Panc1 (cell line): ENCODE data around the gene CNTN1. TPM values are rescaled to one million over a fixed set of nuclear protein-coding genes. Genes with fewer than 3 reads are reported as not detected.

Experiments used
- ATAC-seq: fragments of 200-7000 bp; cut with Tn5 transposase; 2 replicates; pipeline ENCODE4 v1.9.1; 2020; ENCODE audit warnings: mild to moderate bottlenecking, moderate library complexity
- BruUV-seq: library from RNA; stranded (reverse); fragments of 400-500 nt; replicated peaks from 2 replicates; lab custom pipeline; 2021; lab: Mats Ljungman, UMichigan
- CTCF ChIA-PET: fragments of 300-600 bp; sonication (Branson Sonifier 250); formaldehyde crosslinking; loops from one replicate; lab custom pipeline; 2022; ENCODE audit warnings: antibody characterized with exemption; lab: Charles Lee
- POLR2A ChIA-PET: fragments of 300-600 bp; sonication (Branson Sonifier 250); formaldehyde crosslinking; loops from one replicate; lab custom pipeline; 2022; ENCODE audit warnings: antibody characterized with exemption; lab: Charles Lee
- DNase-seq: peaks from one replicate; pipeline ENCODE4 v3.0.0-alpha.2; 2010; ENCODE audit warnings: low read depth, low spot score
- H3K27ac ChIP-seq: 2 replicates; pipeline ENCODE4 v1.5.1; 2011; ENCODE audit warnings: mild to moderate bottlenecking, low read length, inconsistent platforms
- H3K27me3 ChIP-seq: fragments of 200-500 bp; sonication (Bioruptor generic); 2 replicates; pipeline ENCODE4 v1.6.0; 2014; ENCODE audit warnings: low read length, inconsistent platforms; ENCODE audit not compliant: control insufficient read depth, insufficient read depth
- H3K36me3 ChIP-seq: fragments of 200-500 bp; sonication (Bioruptor generic); 2 replicates; pipeline ENCODE4 v1.5.1; 2014; ENCODE audit warnings: inconsistent platforms, mild to moderate bottlenecking, low read length, moderate library complexity; ENCODE audit not compliant: control insufficient read depth, insufficient read depth
- H3K4me1 ChIP-seq: 2 replicates; pipeline ENCODE4 v1.5.1; 2011; ENCODE audit warnings: inconsistent platforms, mild to moderate bottlenecking, low read length, moderate library complexity; ENCODE audit not compliant: control insufficient read depth, insufficient read depth
- H3K4me3 ChIP-seq, 2 experiments: 2 replicates each; pipeline ENCODE4 v1.5.1; 2011 to 2012; ENCODE audit warnings: low read depth in 2 of 2, low read length in 2 of 2, mild to moderate bottlenecking in 2 of 2, inconsistent platforms in 1 of 2, moderate library complexity in 1 of 2
- H3K9me3 ChIP-seq: fragments of 200-500 bp; sonication (Bioruptor generic); 2 replicates; pipeline ENCODE4 v1.5.1; 2014; ENCODE audit warnings: low read depth, mild to moderate bottlenecking, inconsistent platforms, low read length, moderate library complexity; ENCODE audit not compliant: control insufficient read depth, insufficient read depth
- POLR2AphosphoS5 ChIP-seq: IDR thresholded peaks from 2 replicates; pipeline ENCODE4 v1.6.1; 2012; ENCODE audit warnings: mild to moderate bottlenecking, low read depth, low read length, moderate library complexity
- SIN3A ChIP-seq: IDR thresholded peaks from 2 replicates; pipeline ENCODE4 v1.6.1; 2012; ENCODE audit warnings: low read depth, mild to moderate bottlenecking, low read length, moderate library complexity, borderline replicate concordance; ENCODE audit not compliant: insufficient read depth
- TCF7L2 ChIP-seq: IDR thresholded peaks from 2 replicates; pipeline ENCODE4 v1.6.1; 2011; ENCODE audit warnings: mild to moderate bottlenecking, low read depth, low read length, inconsistent platforms
- in situ Hi-C: cut with HindIII; loops from 2 replicates; pipeline ENCODE4 v1.10.0; 2016; ENCODE audit warnings: low sequenced_read_pairs, low pct_unique_long_range_greater_than_20kb
- intact Hi-C: fragments of 100-400 bp; cut with micrococcal nuclease; formaldehyde crosslinking; loops from one replicate; pipeline ENCODE4 v1.10.0; 2022; ENCODE audit not compliant: unreplicated experiment
- total RNA-seq: library from RNA; stranded (reverse); gene quantifications from one replicate; pipeline ENCODE4 v1.2.1, GENCODE V29; 2021; ENCODE audit not compliant: unreplicated experiment
- TF ChIP-seq, protein P1 (sequence below), 2 experiments: IDR thresholded peaks; 2 replicates each; pipeline ENCODE4 v1.6.1; 2011 to 2012; ENCODE audit warnings: low read depth in 2 of 2, control low read depth in 1 of 2, low read length in 1 of 2, mild to moderate bottlenecking in 1 of 2, moderate library complexity in 1 of 2; ENCODE audit not compliant: insufficient read depth in 1 of 2
- TF ChIP-seq, protein P2 (sequence below): fragments of 450-650 bp; IDR thresholded peaks from 2 replicates; pipeline ENCODE4 v1.5.1; 2017; ENCODE audit warnings: mild to moderate bottlenecking

The CNTN1 gene
- total RNA-seq, 1 experiment from 2014 or later = not detected

DNA sequence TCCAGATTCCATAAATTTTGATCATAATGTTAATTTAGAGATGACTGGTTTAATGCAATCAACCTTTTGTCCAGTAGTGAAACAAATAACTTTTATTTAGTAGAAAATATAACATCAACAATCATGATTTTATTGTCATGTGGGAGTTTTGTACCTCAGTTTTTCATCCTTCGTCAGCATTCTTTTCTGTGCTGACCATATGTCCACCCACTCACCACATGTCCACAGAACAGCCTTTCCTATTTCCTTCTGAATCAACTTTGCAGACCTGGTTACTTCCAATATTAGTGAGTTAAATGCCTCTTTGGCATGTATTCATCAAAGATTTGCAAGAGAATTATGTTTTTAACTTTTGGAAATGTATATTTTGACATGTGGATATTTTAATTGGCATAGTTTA, 36.8 kb upstream of the CNTN1 start:
- no peaks in the 10 kb centered on the region for H3K27me3 ChIP-seq
- in situ Hi-C loops = no loop called here
- TF ChIP-seq, protein P1, sequence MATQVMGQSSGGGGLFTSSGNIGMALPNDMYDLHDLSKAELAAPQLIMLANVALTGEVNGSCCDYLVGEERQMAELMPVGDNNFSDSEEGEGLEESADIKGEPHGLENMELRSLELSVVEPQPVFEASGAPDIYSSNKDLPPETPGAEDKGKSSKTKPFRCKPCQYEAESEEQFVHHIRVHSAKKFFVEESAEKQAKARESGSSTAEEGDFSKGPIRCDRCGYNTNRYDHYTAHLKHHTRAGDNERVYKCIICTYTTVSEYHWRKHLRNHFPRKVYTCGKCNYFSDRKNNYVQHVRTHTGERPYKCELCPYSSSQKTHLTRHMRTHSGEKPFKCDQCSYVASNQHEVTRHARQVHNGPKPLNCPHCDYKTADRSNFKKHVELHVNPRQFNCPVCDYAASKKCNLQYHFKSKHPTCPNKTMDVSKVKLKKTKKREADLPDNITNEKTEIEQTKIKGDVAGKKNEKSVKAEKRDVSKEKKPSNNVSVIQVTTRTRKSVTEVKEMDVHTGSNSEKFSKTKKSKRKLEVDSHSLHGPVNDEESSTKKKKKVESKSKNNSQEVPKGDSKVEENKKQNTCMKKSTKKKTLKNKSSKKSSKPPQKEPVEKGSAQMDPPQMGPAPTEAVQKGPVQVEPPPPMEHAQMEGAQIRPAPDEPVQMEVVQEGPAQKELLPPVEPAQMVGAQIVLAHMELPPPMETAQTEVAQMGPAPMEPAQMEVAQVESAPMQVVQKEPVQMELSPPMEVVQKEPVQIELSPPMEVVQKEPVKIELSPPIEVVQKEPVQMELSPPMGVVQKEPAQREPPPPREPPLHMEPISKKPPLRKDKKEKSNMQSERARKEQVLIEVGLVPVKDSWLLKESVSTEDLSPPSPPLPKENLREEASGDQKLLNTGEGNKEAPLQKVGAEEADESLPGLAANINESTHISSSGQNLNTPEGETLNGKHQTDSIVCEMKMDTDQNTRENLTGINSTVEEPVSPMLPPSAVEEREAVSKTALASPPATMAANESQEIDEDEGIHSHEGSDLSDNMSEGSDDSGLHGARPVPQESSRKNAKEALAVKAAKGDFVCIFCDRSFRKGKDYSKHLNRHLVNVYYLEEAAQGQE (IDR thresholded peaks at IDR 0.05; ENCODE audit: insufficient read depth in 1 of 2, low read depth in 2 of 2, low read length in 1 of 2) = no peak
- TF ChIP-seq, protein P2, sequence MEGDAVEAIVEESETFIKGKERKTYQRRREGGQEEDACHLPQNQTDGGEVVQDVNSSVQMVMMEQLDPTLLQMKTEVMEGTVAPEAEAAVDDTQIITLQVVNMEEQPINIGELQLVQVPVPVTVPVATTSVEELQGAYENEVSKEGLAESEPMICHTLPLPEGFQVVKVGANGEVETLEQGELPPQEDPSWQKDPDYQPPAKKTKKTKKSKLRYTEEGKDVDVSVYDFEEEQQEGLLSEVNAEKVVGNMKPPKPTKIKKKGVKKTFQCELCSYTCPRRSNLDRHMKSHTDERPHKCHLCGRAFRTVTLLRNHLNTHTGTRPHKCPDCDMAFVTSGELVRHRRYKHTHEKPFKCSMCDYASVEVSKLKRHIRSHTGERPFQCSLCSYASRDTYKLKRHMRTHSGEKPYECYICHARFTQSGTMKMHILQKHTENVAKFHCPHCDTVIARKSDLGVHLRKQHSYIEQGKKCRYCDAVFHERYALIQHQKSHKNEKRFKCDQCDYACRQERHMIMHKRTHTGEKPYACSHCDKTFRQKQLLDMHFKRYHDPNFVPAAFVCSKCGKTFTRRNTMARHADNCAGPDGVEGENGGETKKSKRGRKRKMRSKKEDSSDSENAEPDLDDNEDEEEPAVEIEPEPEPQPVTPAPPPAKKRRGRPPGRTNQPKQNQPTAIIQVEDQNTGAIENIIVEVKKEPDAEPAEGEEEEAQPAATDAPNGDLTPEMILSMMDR = no peak
- TF ChIP-seq POLR2AphosphoS5 = no peak
- no peaks in the 10 kb centered on the region for H3K9me3 ChIP-seq
- no peak overlapping the region for H3K27ac ChIP-seq
- intact Hi-C loops = no loop called here
- no peaks in the 10 kb centered on the region for H3K4me1 ChIP-seq
- POLR2A ChIA-PET = no interaction called here
- CTCF ChIA-PET = no interaction called here
- no peak overlapping the region for H3K4me3 ChIP-seq
- H3K36me3 ChIP-seq = no peaks in the 10 kb centered on the region
- ATAC-seq = no peak
- no peak for DNase-seq
- no TSS peak for BruUV-seq

DNA sequence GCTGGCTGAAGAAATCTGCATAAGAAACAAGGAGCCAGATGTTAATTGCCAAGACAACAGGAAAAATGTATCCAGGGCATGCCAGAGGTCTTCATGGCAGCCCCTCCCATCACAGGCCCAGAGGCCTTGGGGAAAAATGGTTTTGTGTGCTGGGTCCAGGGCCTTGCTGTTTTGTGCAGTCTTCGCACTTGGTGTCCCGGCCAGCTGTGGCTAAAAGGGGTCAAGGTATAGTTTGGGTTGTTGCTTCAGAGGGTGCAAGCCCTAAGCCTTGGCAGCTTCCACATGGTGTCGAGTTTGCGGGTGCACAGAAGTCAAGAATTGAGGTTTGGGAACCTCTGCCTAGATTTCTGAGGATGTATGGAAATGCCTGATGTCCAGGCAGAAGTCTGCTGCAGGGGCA, 29.9 kb upstream of the CNTN1 start:
- Histone ChIP-seq H3K27me3 (no peaks in the 10 kb centered on the region), H3K27ac (no peak overlapping the region), H3K4me1 (no peaks in the 10 kb centered on the region), H3K9me3 (no peaks in the 10 kb centered on the region), H3K4me3 (no peak overlapping the region), H3K36me3 (no peaks in the 10 kb centered on the region)
- TF ChIP-seq, protein P2 = no peak
- no peak for TF ChIP-seq TCF7L2
- TF ChIP-seq SIN3A = no peak
- TF ChIP-seq POLR2AphosphoS5 = no peak
- TF ChIP-seq, protein P1 (IDR thresholded peaks at IDR 0.05; ENCODE audit: insufficient read depth in 1 of 2, low read depth in 2 of 2, low read length in 1 of 2) = no peak
- in situ Hi-C loops (no loop called here), intact Hi-C loops (no loop called here)
- ATAC-seq = no peak
- no peak for DNase-seq
- BruUV-seq = no TSS peak
- ChIA-PET POLR2A (no interaction called here), CTCF (no interaction called here)
